ENCODE data around the gene CHI3L1. TPM values are rescaled to one million over a fixed set of nuclear protein-coding genes. Genes with fewer than 3 reads are reported as not detected.
A peak's percentile ranks its signal among the peaks of the same experiment; 100 is the strongest.

CHI3L1 gene
- total RNA-seq, 4 donors from 2014 or later: 1.9 to 2.5 TPM; not detected in 2

- no peaks in the 10 kb centered on the region for H3K9me3 ChIP-seq
- no peak for TF ChIP-seq POLR2A (IDR thresholded peaks at IDR 0.05)
- TF ChIP-seq CTCF (IDR thresholded peaks at IDR 0.05): no peak
- H3K4me1 ChIP-seq: no peaks in the 10 kb centered on the region
- H3K27ac ChIP-seq: no peak overlapping the region
- no peaks in the 10 kb centered on the region for H3K27me3 ChIP-seq
- no peaks in the 10 kb centered on the region for H3K36me3 ChIP-seq
- peak in 1 of 3 donors; percentile 8 for DNase-seq
- H3K4me3 ChIP-seq: no peak overlapping the region
Measured at GRCh38 chr1:203185061-203185461, 1.4 kb downstream of the CHI3L1 start.

- peak in 1 of 3 donors; percentile 6 for DNase-seq
Measured at GRCh38 chr1:203184467-203184866, 2.0 kb downstream of the CHI3L1 start.

DNA sequence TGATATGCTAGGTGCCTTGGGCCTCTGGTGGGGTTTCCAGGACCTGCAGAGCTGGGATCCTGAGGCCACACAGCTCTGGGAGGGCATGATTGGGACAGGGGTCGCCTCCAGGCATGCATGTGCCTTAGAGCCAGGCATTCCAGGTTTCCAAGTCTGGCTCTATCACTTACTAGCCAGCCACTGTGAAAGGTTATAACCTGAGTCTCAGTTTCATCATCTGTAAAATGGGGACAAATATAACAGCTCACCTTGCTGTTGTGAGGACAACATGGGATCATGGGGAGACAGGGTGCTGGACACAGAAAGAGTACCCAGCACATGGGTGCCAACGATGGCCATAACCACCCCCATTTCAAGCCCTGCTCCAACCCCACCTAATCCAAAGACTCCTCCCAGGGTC, 2.7 kb downstream of the CHI3L1 start:
- DNase-seq: peak in 1 of 3 donors; percentile 14

More at GRCh38 chr1:203184467-203184866, 2.0 kb downstream of the CHI3L1 start:
- H3K9me3 ChIP-seq: no peaks in the 10 kb centered on the region
- H3K4me3 ChIP-seq: no peak overlapping the region
- no peaks in the 10 kb centered on the region for H3K4me1 ChIP-seq
- H3K27me3 ChIP-seq: no peaks in the 10 kb centered on the region
- no peak overlapping the region for H3K27ac ChIP-seq
- no peaks in the 10 kb centered on the region for H3K36me3 ChIP-seq
- no peak for TF ChIP-seq CTCF (IDR thresholded peaks at IDR 0.05)
- TF ChIP-seq POLR2A (IDR thresholded peaks at IDR 0.05): no peak

GRCh38 chr1:203182387-203182953, 4.0 kb downstream of the CHI3L1 start:
- no peak for TF ChIP-seq CTCF (IDR thresholded peaks at IDR 0.05)
- TF ChIP-seq POLR2A (IDR thresholded peaks at IDR 0.05): no peak
- Histone ChIP-seq H3K4me3 (no peak overlapping the region), H3K9me3 (no peaks in the 10 kb centered on the region), H3K4me1 (no peaks in the 10 kb centered on the region), H3K27ac (no peak overlapping the region), H3K27me3 (no peaks in the 10 kb centered on the region), H3K36me3 (no peaks in the 10 kb centered on the region)
- DNase-seq: peak in 1 of 3 donors; percentile 12

More for the DNA sequence above, 2.7 kb downstream of the CHI3L1 start:
- TF ChIP-seq CTCF (IDR thresholded peaks at IDR 0.05) (no peak), POLR2A (IDR thresholded peaks at IDR 0.05) (no peak)
- no peak overlapping the region for H3K27ac ChIP-seq
- H3K27me3 ChIP-seq: no peaks in the 10 kb centered on the region
- H3K4me1 ChIP-seq: no peaks in the 10 kb centered on the region
- H3K4me3 ChIP-seq: no peak overlapping the region
- no peaks in the 10 kb centered on the region for H3K36me3 ChIP-seq
- H3K9me3 ChIP-seq: no peaks in the 10 kb centered on the region

DNA sequence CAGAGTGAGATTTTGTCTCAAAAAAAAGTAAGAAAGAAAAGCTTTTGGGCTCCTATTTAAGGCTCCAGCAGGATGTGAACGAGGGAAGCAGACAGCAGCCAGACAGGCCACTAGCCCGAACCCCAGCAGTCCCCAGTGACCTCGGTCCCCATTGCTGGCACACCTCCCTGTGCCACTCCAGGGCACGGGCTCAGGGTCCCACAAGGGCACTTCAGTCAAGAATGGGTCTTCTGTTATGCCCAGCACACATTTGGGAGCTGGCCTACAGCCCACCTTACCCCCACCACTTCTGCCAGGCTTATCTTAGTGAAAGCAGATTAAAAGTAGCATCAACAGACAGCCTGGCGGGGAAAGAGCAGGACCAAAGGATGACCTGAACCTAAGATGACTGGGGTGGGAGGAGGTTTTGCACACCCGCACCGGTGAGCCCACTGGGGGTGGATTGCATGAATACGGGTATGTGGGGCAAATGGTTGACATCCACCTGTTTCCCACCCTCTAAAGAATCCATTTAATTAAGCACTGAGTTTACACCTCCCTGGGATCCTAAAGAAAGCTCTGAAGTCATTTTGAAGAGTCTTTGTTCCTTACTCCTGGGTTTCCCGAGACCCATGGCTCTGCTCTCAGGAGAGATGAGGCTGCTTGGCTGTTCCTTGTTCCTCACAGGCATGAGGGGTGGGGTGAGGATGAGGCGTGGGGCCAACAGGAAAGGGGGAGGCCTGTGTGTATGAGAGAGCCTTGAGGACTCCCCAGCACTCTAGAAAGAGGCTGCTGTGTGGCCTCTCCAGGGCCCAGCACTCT, 4.7 kb downstream of the CHI3L1 start:
- peak in 1 of 3 donors; percentile 23 for DNase-seq
- H3K4me3 ChIP-seq: no peak overlapping the region
- no peaks in the 10 kb centered on the region for H3K36me3 ChIP-seq
- H3K4me1 ChIP-seq: no peaks in the 10 kb centered on the region
- H3K27me3 ChIP-seq: no peaks in the 10 kb centered on the region
- no peak overlapping the region for H3K27ac ChIP-seq
- no peaks in the 10 kb centered on the region for H3K9me3 ChIP-seq
- TF ChIP-seq POLR2A (IDR thresholded peaks at IDR 0.05) (no peak), CTCF (IDR thresholded peaks at IDR 0.05) (no peak)
